Right renal cortex interstitium (tissue), 3 donors: ENCODE results near the gene CYS1. TPM values are rescaled to one million over a fixed set of nuclear protein-coding genes. Genes with fewer than 3 reads are reported as not detected.

Experiments
- DNase-seq, 3 donors: peaks; one replicate each; pipeline ENCODE4 v3.0.0-alpha.2; 2013; ENCODE audit warnings: low read depth in 3 of 3, low spot score in 2 of 3
- polyA plus RNA-seq, 3 donors: library from polyadenylated mRNA; unstranded; fragments of 120-200 nt; gene quantifications; one replicate each; pipeline ENCODE4 v1.2.1, GENCODE V29; 2013; ENCODE audit not compliant: insufficient read length in 3 of 3

The CYS1 gene
- polyA plus RNA-seq, 3 donors, result 89.9 to 100 (median 96.9) TPM

GRCh38 chr2:10073706-10074105 lies 6.5 kb downstream of the CYS1 start:
- DNase-seq, result no peak

GRCh38 chr2:10072656-10073480 lies 7.3 kb downstream of the CYS1 start:
- DNase-seq, result peak; percentile 77 to 87 (median 84)

- DNase-seq, result no peak
Measured at GRCh38 chr2:10071595-10071994, 8.6 kb downstream of the CYS1 start.

- DNase-seq, result no peak
Measured at GRCh38 chr2:10071176-10071575, 9.0 kb downstream of the CYS1 start.

- DNase-seq, result no peak
Measured at GRCh38 chr2:10067881-10068280, 12.3 kb downstream of the CYS1 start.

- no peak for DNase-seq
Measured at GRCh38 chr2:10067330-10067729, 12.9 kb downstream of the CYS1 start.

- no peak for DNase-seq
Measured at GRCh38 chr2:10065773-10066055, 14.5 kb downstream of the CYS1 start.

GRCh38 chr2:10064932-10065772 lies 15.1 kb downstream of the CYS1 start:
- DNase-seq, result no peak

GRCh38 chr2:10063566-10063965 lies 16.6 kb downstream of the CYS1 start:
- DNase-seq, result no peak

- no peak for DNase-seq
Measured at GRCh38 chr2:10062931-10063365, 17.3 kb downstream of the CYS1 start.

GRCh38 chr2:10061221-10061925 lies 18.8 kb downstream of the CYS1 start:
- no peak for DNase-seq

GRCh38 chr2:10059552-10060335 lies 20.5 kb downstream of the CYS1 start:
- DNase-seq, result no peak

- no peak for DNase-seq
Measured at GRCh38 chr2:10059016-10059351, 21.2 kb downstream of the CYS1 start.

- no peak for DNase-seq
Measured at GRCh38 chr2:10058251-10059015, 21.8 kb downstream of the CYS1 start.

- DNase-seq, result peak in 2 of 3 donors; percentile 79
Measured at GRCh38 chr2:10057231-10058107, 22.7 kb downstream of the CYS1 start.

GRCh38 chr2:10056439-10056838 lies 23.8 kb downstream of the CYS1 start:
- no peak for DNase-seq

GRCh38 chr2:10054976-10055375 lies 25.2 kb downstream of the CYS1 start:
- no peak for DNase-seq

GRCh38 chr2:10054424-10054823 lies 25.8 kb downstream of the CYS1 start:
- no peak for DNase-seq

- no peak for DNase-seq
Measured at GRCh38 chr2:10053351-10053750, 26.9 kb downstream of the CYS1 start.
